Loucy (cell line): ENCODE data around the gene KRTAP10-3.

Experiments
- H2AFZ ChIP-seq: fragments of 200-600 bp; sonication (generic); 2 replicates; pipeline ENCODE4 v1.6.0; 2016; ENCODE audit warnings: antibody characterized with exemption, mild to moderate bottlenecking, low read length, moderate library complexity
- H3F3A ChIP-seq: fragments of 200-600 bp; 2 replicates; pipeline ENCODE4 v1.6.0; 2016; ENCODE audit warnings: antibody characterized with exemption, low read depth, mild to moderate bottlenecking
- H3K27me3 ChIP-seq: fragments of 200-600 bp; sonication (generic); 2 replicates; pipeline ENCODE4 v1.6.1; 2014; ENCODE audit warnings: low read length, mild to moderate bottlenecking; ENCODE audit not compliant: insufficient read depth, poor library complexity, severe bottlenecking
- H3K36me3 ChIP-seq: fragments of 200-600 bp; sonication (generic); 2 replicates; pipeline ENCODE4 v1.6.1; 2016; ENCODE audit warnings: low read length; ENCODE audit not compliant: insufficient read depth
- H3K4me1 ChIP-seq: fragments of 200-600 bp; sonication (generic); 2 replicates; pipeline ENCODE4 v1.5.1; 2014; ENCODE audit warnings: low read length, mild to moderate bottlenecking; ENCODE audit not compliant: insufficient read depth, poor library complexity, severe bottlenecking
- H3K4me2 ChIP-seq: fragments of 200-600 bp; sonication (generic); 2 replicates; pipeline ENCODE4 v1.6.0; 2014; ENCODE audit warnings: antibody characterized with exemption, low read length, low read depth, mild to moderate bottlenecking; ENCODE audit not compliant: poor library complexity, severe bottlenecking
- H3K4me3 ChIP-seq: fragments of 200-600 bp; sonication (generic); 2 replicates; pipeline ENCODE4 v1.5.1; 2014; ENCODE audit warnings: low read length, mild to moderate bottlenecking, mixed read lengths; ENCODE audit not compliant: poor library complexity, severe bottlenecking
- H3K79me2 ChIP-seq: fragments of 200-600 bp; sonication (generic); 2 replicates; pipeline ENCODE4 v1.6.1; 2014; ENCODE audit warnings: low read length; ENCODE audit not compliant: insufficient read depth
- H3K9ac ChIP-seq: fragments of 200-600 bp; sonication (generic); 2 replicates; pipeline ENCODE4 v1.6.0; 2014; ENCODE audit warnings: mild to moderate bottlenecking, low read depth, low read length, moderate library complexity; ENCODE audit not compliant: poor library complexity, severe bottlenecking
- H3K9me2 ChIP-seq: fragments of 200-600 bp; sonication (generic); replicated peaks from 2 replicates; pipeline ENCODE4 v1.6.1; 2016; ENCODE audit warnings: low read depth, low read length, mixed read lengths
- H3K9me3 ChIP-seq: fragments of 200-600 bp; sonication (generic); 2 replicates; pipeline ENCODE4 v1.6.1; 2014; ENCODE audit warnings: mild to moderate bottlenecking, antibody characterized with exemption, low read length, low read depth; ENCODE audit not compliant: insufficient read depth
- H4K20me1 ChIP-seq: fragments of 200-600 bp; sonication (generic); 2 replicates; pipeline ENCODE4 v1.6.0; 2014; ENCODE audit warnings: antibody characterized with exemption, low read length, mild to moderate bottlenecking; ENCODE audit not compliant: insufficient read depth, poor library complexity, severe bottlenecking
- EZH2phosphoT487 ChIP-seq: fragments of 200-600 bp; IDR thresholded peaks from 2 replicates; pipeline ENCODE4 v1.6.1; 2018; ENCODE audit warnings: antibody characterized with exemption, mild to moderate bottlenecking, moderate library complexity, borderline replicate concordance
- TF ChIP-seq, protein P1 (sequence below): fragments of 200-600 bp; sonication (generic); conservative IDR thresholded peaks from 2 replicates; pipeline ENCODE4 v1.5.1; 2014; ENCODE audit warnings: mild to moderate bottlenecking, antibody characterized with exemption, low read length

The KRTAP10-3 gene

DNA sequence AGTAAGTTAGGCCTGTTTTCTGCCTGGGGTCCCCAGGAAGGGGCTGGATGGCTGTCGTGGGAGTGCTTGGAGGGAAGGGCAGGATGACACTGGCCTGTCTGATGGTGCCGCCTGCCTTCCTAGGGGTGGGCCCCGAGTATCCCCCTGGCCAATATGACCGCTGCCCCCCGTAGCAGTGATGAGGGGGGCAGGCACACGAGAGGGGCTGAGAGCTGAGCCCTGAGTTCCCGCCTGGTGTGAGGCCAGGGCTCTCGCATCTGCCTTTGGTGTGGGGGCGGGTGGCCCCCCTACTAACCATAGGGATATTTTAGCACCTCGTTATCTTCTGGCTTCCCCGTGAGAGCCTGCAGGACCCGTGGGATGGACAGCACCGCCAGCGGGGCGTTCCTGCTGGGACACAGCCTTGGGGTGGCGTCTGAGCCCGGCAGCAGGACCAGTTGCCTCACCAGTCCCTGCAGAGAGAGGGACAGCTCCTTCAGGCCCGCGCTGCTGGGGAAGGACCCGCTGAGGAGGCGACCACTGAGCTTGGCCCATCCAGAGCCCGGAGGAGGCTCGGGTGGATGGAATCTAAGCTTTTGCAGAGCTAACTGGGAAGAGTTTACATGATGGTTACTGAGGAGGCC lies 29.0 kb downstream of the KRTAP10-3 start:
- Histone ChIP-seq H3K27me3 (no peaks in the 10 kb centered on the region), H3F3A (no peaks in the 10 kb centered on the region), H3K4me1 (no peaks in the 10 kb centered on the region), H3K4me3 (no peak overlapping the region), H2AFZ (no peak overlapping the region), H4K20me1 (no peaks in the 10 kb centered on the region), H3K36me3 (no peaks in the 10 kb centered on the region), H3K9me2 (no peaks in the 10 kb centered on the region), H3K9ac (no peak overlapping the region), H3K79me2 (no peaks in the 10 kb centered on the region), H3K9me3 (peaks cover 3% of the 10 kb centered on the region; the same call in 1 of the 2 replicates), H3K4me2 (no peak overlapping the region)
- TF ChIP-seq EZH2phosphoT487 = no peak
- TF ChIP-seq, protein P1, sequence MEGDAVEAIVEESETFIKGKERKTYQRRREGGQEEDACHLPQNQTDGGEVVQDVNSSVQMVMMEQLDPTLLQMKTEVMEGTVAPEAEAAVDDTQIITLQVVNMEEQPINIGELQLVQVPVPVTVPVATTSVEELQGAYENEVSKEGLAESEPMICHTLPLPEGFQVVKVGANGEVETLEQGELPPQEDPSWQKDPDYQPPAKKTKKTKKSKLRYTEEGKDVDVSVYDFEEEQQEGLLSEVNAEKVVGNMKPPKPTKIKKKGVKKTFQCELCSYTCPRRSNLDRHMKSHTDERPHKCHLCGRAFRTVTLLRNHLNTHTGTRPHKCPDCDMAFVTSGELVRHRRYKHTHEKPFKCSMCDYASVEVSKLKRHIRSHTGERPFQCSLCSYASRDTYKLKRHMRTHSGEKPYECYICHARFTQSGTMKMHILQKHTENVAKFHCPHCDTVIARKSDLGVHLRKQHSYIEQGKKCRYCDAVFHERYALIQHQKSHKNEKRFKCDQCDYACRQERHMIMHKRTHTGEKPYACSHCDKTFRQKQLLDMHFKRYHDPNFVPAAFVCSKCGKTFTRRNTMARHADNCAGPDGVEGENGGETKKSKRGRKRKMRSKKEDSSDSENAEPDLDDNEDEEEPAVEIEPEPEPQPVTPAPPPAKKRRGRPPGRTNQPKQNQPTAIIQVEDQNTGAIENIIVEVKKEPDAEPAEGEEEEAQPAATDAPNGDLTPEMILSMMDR = no peak

GRCh38 chr21:44529011-44529421 lies 29.6 kb downstream of the KRTAP10-3 start:
- TF ChIP-seq EZH2phosphoT487 = no peak
- TF ChIP-seq, protein P1 = no peak
- Histone ChIP-seq H3K36me3 (no peaks in the 10 kb centered on the region), H3K9me3 (peaks cover 5% of the 10 kb centered on the region; the same call in 1 of the 2 replicates), H3F3A (no peaks in the 10 kb centered on the region), H3K79me2 (no peaks in the 10 kb centered on the region), H3K4me3 (no peak overlapping the region), H3K4me2 (no peak overlapping the region), H3K9me2 (no peaks in the 10 kb centered on the region), H3K27me3 (no peaks in the 10 kb centered on the region), H2AFZ (no peak overlapping the region), H3K4me1 (no peaks in the 10 kb centered on the region), H3K9ac (no peak overlapping the region), H4K20me1 (no peaks in the 10 kb centered on the region)

DNA sequence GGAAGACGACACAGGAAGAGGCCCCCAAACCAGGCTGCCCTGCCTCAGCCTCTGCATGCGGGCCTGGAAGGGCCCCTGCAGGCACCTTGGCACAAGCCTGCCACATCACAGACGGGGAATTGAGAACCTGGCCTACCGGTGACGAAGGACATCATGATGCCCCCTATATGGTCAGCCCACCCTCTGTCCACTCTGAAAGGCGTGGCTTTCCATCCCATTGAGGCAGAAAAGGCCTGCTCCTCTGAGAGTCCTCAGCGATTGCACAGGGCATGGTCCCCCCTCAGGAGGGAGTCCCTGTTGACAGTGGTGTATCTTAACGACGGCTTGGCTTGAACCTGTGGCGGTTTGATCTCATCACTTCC lies 30.0 kb downstream of the KRTAP10-3 start:
- Histone ChIP-seq H3K36me3 (no peaks in the 10 kb centered on the region), H3K4me3 (no peak overlapping the region), H3K9ac (no peak overlapping the region), H3K79me2 (no peaks in the 10 kb centered on the region), H4K20me1 (no peaks in the 10 kb centered on the region), H3F3A (no peaks in the 10 kb centered on the region), H3K9me2 (no peaks in the 10 kb centered on the region), H3K27me3 (no peaks in the 10 kb centered on the region), H3K4me2 (no peak overlapping the region), H3K4me1 (no peaks in the 10 kb centered on the region), H2AFZ (no peak overlapping the region), H3K9me3 (peaks cover 9% of the 10 kb centered on the region; the same call in 1 of the 2 replicates)
- no peak for TF ChIP-seq EZH2phosphoT487
- TF ChIP-seq, protein P1 = no peak
